Fibroblast of mammary gland (primary cell): ENCODE measurements around the gene IQCH.

Experiments
- DNase-seq: peaks from one replicate; pipeline ENCODE4 v3.0.0-alpha.2; 2010; ENCODE audit warnings: low read depth
- H3K4me3 ChIP-seq: 2 replicates; pipeline ENCODE4 v1.5.1; 2011; ENCODE audit warnings: low read depth, mild to moderate bottlenecking, low read length, moderate library complexity; ENCODE audit not compliant: control insufficient read depth
- CTCF ChIP-seq: conservative IDR thresholded peaks from 2 replicates; pipeline ENCODE4 v1.5.1; 2011; ENCODE audit warnings: low read depth, low read length, inconsistent platforms; ENCODE audit not compliant: control insufficient read depth, insufficient read depth

Gene IQCH

GRCh38 chr15:67407786-67408185, 153.2 kb downstream of the IQCH start:
- TF ChIP-seq CTCF, result no peak
- no peak for DNase-seq
- no peak overlapping the region for H3K4me3 ChIP-seq

GRCh38 chr15:67409175-67409574, 154.6 kb downstream of the IQCH start:
- TF ChIP-seq CTCF, result no peak
- H3K4me3 ChIP-seq, result no peak overlapping the region

DNA sequence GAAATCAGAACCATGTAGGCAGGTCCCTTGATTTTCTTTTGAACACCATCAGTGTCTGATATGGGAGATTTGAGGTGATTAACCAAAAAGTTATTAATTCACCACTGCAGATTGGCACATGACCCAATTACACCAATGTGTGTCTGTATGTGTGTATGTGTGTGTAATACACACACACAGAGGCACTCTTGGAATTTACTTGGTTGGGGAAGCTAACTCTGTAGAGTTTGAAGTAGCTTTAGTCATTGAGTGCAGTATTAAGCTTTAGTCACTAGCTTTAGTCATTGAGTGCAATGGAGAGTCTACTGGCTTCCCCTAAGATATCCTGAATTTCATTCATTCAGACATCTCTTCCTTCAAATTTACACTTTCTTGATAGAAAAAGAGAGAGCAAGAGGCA, 156.9 kb downstream of the IQCH start:
- TF ChIP-seq CTCF, result no peak
- DNase-seq, result no peak
- no peak overlapping the region for H3K4me3 ChIP-seq

More at GRCh38 chr15:67409175-67409574, 154.6 kb downstream of the IQCH start:
- DNase-seq, result no peak

DNA sequence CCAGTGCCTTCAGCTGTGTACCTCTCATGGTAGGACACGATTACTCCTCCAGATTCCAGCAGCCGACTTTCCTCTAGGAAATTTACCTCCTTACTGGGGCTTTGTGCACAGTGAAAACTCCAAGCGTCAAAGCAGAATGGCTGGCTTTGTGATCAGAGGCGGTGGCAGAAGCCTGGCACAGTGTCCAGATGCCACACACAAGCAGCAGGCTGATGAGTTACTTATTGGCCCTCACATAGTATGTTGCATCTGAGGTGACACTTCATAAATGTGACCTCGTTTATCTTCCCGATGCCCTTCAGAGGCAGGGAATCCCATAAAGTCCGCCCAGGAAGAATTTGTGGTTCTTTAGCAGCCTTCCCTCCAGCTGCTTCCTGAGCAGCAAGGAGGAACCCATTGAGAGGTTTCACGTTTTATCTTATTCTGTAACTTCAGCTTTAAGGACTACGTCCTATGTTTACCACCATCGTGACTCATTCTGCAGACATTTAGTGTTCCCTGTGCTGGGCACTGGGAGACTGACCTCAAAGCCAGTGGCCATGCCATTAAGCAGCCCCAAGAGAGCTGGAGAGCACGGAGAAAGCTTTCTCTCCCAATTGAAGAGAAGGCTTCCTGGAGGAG, 159.3 kb downstream of the IQCH start:
- DNase-seq, result peak; percentile 53
- no peak overlapping the region for H3K4me3 ChIP-seq
- no peak for TF ChIP-seq CTCF

DNA sequence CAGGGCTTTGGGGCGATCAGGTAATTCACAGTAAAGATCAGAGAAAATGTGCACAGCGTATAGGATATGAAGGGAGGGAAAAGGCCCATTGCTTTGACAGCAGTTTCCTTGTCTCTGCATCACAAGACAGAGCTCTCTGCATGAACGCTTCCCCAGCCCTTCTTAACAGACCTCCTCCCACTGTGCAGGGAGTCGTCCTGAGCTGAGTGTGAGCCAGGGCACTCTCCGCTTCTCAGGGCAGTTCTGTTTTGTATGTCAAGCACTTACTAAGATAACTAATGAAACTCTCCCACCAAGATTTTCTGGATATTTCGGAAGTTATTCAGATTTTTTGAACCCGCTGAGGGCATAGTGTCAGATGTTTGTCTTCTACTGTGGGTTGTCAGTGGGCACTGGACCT, 160.6 kb downstream of the IQCH start:
- no peak for TF ChIP-seq CTCF
- H3K4me3 ChIP-seq, result no peak overlapping the region
- DNase-seq, result no peak

- H3K4me3 ChIP-seq, result no peak overlapping the region
- no peak for TF ChIP-seq CTCF
- no peak for DNase-seq
These were observed 162.3 kb downstream of the IQCH start for GRCh38 chr15:67416891-67417290.

- no peak for TF ChIP-seq CTCF
- no peak overlapping the region for H3K4me3 ChIP-seq
- DNase-seq, result no peak
These were observed 165.1 kb downstream of the IQCH start for GRCh38 chr15:67419705-67420104.
